NCI-H1105 treated with DMSO at 0.1 percent for 48 hours (cell line): ENCODE results near the gene MRPS16.
"Not testable (repeated sequence)": the region's sequence is repeated elsewhere in the genome, so short reads cannot be mapped to it uniquely, and the experiment has no call there.

Experiments used
- DNase-seq: peaks from one replicate; lab custom pipeline; 2025; lab: John Stamatoyannopoulos, UW

MRPS16 gene

DNA sequence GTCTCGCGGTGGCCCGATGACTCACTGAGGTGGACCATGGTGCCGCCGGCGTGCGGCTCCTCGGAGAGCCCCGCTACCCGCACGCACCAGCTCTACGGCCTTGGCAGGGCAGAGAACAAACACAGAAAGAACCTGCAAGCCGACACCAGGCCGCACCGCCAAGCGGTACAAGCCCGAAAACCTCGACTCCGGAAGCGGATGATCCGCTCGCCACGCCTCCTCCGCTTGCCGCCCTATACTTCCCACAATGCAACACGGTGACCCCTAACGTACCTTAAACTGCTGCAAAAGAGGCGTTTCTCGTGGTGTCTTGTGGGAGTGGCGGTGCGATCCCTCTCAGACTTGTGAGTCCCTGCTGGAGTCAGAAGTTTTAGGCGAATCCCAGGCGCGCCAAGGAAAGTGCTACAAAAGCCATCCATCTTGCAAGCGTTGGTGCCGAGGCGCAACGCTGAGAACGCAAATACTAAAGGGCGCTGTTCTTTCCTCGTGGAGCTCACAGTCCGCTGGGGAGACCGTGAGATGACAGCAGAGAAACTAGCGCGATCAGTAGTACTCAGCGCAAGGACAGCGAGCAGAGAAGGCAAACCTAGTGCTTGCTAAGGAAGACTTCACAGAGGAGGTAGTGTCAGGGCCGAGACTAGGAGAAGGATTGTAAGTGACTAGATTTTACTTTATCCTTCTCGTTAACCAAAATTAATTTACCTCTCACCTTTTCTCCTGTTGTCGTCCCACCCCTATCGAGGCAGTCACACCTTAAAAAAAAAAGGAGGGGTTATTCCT is at the start of gene MRPS16:
Gene MRPS16, minus strand, starts transcription at position 200 of the 780 bp plus-strand sequence. Its CDS starts 162 bp downstream, at position 38.
- DNase-seq, result peak; percentile 92

DNA sequence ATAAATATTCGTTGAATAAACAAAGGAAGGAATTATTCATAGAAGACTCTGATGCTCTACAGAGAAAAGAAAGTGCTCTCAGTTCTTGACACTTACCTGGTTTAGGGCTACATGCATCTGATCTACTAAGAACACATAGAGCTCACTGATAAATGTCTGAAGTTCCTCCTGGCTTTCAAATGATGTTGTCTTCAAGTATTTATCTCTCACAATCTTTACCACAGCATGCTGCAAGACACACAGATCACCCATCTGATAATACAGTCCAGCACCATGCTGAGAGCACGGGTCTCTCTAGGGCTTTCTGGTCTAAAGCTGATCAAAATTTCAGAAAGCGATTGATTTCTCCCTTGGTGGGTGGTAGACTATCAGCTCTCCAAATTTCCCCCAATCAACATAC is 44.5 kb upstream of the MRPS16 start:
- DNase-seq, result no peak

DNA sequence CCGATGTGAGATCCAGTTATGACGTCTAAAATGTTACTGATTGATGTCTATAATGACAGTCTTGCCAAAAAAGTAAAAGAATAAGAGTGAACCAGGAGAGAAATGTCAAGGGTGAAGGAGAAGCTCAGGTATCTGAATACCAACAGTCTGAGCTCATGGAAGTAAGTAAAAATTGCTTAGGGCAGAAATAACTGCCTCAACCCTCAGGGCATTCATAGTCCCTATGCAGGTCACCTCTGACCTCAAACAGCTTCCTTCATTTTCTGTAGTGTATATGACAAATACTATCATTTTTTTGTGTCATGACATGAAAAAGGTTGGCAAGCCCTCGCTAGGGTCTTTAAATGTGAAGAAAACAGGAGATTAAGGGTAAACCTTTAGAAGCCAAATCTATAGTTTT is 41.0 kb upstream of the MRPS16 start:
- no peak for DNase-seq

DNA sequence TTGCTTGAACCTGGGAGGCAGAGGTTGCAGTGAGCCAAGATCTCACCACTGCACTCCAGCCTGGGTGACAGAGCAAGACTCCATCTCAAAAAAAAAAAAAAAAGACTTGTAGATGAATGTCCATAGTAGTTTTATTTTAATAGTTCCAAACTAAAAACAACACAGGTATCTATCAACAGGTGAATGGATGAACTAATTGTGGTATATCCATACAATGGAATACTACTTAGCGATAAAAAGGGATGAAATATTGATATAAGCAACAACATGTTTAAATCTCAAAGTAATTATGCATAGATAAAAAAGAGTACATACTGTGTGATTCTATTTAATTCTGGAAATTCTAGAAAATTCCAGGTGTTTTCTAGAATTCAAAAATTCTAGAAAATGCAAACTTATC is 37.5 kb upstream of the MRPS16 start:
- no peak for DNase-seq

DNA sequence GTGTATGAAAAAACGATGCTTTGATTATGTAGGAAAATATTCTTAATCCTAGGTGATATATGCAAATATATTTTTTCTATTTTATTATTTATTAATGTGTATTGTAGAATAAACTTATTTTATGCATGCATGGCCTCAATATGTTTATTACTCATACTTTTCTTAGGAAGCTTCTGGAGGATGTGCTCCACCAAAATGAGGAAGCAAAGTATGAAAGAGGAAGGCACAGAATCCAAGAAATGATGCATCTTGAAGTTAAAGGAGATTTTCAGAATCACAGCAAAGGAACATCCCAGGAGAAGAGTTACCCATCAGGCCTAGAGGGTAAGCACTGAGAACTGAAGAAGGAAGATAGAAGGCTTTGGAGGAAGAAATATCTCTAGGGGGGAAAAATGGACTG is 35.0 kb upstream of the MRPS16 start:
- no peak for DNase-seq

DNA sequence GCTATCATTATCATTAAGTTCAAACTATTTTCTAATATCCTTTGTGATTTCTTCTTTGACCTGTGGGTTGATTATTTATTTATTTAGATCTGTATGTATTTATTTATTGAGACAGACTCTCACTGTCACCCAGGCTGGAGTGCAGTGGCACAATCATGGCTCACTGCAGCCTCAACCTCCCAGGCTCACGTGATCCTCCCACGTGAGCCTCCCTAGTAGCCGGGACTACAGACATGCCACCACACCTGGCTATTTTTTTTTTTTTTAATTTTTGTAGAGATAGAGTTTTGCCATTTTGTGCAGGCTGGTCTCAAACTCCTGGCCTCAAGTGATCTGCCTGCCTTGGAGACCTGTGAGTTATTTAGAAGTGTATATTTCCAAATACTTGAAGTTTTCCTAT is 28.7 kb upstream of the MRPS16 start:
- no peak for DNase-seq

DNA sequence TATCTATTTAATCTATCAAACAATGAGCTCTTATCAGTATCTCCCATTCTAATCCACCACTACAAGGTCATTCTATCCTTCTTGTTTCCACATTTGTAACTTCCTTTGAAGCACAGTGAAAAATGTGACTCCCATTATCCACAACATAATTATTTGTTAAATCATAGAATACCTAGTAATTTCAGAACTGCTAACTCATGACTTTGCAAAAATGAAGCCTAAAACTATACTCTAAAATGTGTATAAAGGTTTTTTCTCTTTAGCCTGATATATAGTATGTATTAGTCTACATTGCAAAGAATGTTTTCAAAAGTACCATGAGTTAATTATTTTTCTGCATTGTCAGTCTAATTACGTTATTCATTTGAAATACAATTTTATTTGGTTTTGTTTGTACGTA is 12.0 kb upstream of the MRPS16 start:
- DNase-seq, result no peak

DNA sequence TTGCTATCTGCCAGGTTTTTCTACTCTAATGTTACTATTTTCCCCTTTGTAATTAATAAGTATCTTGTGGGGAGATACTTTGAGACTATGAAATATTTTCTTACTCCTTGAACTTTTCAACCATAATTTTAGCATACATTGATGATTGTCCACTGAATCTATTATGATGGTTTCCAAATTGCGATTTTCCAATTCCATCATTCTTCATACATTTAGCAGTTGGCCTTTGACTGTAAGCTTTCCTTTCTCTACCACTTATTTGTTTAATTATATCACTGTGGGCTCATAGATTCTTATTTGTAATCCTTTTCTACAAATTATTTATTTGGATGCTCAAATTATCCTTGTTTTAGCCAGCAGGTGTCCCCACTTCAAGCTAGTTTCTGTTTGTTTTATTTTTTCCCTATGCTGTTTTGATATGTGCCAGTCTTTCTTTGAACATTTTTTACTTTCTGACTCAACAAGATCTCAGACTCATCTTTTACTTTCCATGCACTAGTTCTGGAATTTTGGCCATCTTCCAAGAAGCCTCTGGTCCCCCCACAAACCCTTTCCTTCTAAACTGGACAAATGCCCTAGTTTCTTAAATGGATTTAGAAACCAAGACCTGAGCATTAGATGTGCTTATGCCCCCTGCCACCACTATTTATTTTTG is 11.4 kb upstream of the MRPS16 start:
- DNase-seq, result peak; percentile 9

DNA sequence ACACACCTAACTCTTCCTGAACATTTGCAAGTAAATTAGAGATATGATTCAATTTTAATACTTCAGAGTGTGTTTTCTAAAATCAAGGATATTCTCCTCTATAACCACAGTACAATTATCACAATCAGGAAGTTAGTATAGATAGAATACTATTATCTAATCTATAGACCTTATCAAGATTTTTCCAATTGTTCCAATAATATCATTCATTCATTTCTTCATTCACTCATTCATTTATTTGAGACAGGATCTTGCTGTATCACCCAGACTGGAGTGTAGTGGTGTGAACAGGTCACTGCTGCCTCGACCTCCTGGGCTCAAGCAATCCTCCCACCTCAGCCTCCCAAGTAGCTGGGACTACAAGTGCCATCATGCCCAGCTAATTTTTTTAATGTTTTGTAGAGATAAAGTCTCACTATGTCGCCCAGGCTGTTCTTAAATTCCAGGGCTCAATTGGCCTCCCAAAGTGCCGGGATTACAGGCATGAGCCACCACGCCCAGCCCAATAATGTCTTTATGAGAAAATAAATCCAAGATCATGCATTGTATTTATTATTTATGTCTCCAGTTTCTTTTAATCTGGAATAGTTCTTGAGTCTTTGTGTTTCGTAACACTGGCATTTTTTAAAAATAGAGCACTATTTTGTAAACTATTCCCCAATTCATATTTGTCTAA is 10.6 kb upstream of the MRPS16 start:
- no peak for DNase-seq

DNA sequence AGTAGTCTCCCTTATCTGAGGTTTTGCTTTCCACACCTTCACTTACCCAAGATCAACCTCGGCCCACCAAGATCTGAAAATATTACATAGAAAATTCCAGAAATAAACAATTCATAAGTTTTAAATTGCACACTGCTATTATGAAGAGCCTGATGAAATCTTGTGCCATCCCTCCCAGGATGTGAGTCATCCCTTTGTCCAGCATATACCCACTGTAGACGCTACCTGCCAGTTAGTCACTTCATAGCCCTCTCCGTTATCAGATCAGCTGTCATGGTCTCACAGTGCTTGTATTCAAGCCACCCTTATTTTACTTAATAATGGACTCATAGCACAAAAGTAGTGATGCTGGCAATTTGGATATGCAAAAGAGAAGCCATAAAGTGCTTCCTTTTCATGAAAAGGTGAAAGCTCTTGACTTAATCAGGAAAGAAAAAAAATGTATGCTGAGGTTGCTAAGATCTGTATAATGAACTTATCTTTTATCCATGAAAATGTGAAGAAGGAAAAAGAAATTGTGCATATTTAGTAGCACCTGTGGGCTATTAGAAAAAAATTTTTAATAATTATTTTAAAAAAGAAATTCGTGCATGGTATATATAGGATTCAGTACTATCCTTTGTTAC is 9.8 kb upstream of the MRPS16 start:
- DNase-seq, result no peak

DNA sequence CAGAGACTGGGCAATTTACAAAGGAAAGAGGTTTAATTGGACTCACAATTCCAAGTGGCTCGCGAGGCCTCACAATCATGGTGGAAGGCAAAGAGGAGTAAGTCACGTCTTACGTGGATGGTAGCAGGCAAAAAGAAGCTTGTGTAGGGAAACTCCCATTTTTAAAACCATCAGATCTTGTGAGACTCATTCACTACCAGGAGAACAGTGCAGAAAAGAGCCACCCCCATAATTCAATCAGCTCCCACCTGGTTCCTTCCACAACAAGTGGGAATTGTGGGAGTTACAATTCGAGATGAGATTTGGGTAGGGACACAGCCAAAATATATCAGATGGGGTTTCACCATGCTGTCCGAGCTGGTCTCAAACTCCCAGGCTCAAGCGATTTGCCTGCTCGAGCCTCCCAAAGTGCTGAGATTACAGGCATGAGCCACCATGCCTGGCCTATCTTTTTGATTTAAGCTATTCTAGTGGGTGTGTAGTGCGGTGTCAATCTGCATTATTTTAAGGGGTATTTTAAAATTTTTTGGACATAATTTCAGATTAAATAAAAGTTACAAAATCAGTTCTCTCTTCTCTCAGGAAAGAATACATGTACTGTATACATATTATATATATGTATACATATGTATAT is 9.0 kb upstream of the MRPS16 start:
- DNase-seq, result no peak

DNA sequence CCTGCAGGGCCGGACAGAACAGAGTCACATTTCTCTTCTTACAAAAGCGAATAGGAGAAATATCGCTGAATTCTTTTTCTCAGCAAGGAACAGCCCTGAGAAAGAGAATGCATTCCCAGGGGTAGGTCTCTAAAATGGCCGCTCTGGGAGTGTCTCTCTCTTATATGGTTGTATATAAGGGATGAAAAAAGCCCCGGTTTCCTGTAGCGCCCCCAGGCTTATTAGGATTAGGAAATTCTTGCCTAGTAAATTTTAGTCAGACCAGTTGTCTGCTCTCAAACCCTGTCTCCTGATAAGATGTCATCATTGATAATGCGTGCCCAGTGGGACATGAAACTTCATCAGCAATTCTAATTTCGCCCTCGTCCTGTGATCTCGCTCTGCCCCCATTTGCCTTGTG is 6.2 kb upstream of the MRPS16 start:
- DNase-seq, result not testable (repeated sequence)

DNA sequence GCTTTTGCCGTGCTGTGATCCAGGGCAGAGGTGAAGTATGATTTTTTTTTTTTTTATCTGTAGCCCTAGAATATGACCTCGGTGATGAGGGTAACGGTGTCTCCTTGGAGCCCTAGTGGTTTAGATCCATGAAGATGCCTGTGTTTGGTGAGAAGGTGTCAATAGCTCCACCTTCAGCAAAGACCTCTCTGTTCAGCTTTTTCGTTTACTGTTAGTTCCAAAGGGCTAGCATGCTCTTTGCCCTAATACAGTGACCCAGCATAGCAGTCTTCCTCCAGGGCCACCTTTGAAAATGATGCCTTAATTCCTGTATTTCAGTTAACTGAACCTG is 746 bp upstream of the MRPS16 start:
- DNase-seq, result no peak

DNA sequence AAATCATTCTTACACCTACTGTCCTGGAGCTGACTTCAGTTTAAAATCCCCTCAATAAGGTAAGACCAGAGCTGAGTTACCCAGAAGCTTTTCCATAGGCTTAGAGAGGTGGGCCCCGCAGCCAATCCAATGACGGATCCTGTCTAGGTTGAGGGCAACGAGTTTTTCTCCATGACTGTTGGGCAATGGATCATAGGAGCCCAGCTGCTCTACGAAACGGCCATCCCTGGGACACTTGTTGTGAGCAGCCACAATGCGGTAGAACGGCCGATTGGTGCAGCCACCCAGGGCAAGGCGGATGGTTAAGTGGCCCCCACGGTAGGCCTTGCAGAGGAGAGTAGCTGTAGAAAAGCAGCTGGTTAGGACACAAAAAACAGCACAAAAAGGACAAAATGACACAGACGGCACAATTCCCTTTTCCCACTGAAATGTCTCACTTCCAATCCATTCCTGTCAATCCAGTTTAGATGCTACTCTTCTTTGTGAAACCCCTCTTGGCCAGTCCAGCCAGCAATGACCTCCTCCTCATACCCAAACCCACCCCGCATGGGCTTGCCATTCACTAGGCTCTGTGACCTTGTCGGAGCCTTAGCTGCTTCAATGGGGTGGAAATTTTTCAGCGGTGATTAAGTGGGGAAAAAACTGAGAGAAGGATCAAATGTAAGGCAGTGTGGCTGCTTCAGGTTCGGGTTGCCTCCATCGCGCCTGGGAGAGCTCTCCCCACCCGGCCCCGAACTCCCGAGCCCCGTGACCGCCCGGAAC is 580 bp downstream of the MRPS16 start:
- DNase-seq, result no peak

DNA sequence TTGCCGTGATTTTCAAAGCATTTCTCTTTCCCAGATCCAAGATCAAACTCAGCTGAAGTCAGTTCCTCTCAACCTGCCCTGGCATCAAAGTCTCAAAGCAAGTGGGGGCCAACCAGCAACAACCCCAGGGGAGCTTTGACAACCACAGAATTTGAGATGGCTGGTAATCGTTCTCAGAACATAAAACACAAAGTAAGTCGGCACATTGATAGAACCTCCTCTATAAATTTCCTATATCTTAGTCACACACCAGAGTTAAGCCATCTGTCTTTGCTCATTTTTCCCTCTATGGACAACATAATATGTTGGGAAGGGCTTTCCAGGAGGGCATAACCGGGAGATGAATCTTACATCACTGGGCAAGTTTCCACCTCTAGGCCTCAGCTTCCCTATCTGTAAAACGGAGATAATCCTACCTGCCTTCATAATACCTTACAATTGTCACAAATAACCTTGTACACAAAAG is 4.2 kb downstream of the MRPS16 start:
- no peak for DNase-seq

DNA sequence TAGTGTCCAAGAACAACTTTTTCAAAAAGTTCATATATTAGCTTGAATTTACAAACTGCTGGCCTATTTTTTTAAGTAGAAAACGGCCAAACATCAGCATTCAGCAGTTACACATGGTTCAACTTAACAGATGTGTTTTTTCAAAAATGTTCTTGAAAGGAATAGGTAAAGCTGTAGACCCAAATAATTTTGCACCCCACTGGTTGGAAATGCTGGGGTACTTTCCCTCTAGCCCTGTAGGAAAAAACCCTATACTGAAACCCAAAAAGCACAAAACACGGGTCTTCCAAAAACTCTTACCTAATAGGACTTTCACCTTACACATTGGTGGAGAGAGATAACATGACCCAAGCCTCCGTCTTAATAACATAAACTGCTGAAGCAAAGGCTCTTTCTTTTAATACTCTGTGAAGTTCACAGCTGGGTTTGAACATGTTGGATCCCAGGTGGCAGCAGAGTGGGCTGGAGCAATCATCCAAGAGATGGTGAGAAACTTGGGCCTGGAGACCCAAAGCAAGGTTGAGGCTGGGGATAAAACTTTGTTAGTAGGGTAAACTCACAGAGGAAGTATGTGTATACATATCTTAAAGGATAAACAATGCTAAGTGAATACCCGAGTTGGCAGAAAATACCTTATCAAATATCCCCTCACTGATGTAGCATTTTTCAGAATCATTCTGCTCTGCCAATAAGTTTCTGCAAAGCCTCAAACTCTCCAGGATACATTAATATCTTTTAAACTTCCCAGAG is 4.8 kb downstream of the MRPS16 start:
- DNase-seq, result no peak

DNA sequence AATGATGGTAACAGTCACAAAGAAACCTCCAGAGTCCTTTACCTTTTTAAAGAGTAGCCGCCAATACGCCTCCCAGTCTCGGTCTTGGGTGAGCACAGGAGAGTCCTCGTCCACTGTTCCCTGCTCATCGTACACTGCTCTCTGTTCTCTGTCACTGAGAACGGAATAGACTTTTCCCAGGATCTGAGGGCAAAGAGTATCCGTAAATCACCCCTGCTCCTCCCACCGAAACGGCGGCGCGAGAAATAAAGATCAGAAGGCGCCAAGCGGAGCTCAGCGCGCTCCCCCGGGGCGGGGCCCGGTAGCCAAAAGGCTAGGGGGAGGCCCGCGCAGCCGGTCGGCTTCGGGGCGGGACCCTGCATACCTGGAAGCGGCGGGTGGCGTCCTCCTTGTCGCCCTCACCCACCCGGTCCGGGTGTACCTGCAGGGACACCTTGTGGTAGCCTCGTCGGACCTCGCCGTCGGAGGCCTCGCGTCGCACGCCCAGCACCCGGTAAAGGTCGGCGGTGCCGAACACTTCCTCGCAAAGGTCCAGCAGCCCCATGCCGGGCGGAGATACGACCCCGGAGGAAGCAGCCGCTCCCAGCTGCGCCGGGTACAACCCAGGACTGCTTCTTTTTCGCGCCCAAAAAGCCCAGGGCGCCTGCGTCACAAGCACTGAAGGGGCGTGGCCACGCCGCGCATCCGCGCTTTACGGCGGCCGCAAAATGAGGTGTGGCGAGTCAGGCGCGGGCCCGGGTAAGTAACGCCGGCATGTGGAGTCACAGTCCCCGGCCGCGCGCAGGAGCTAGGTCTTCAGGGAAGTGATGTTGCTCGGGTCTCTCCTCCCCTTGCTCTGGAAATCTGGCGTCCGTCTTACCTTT is 5.6 kb downstream of the MRPS16 start, which contains the start of gene DNAJC9:
Gene DNAJC9, minus strand, starts transcription at position 610 of the 863 bp plus-strand sequence. Its CDS starts 66 bp downstream, at position 544.
- peak; percentile 85 for DNase-seq

DNA sequence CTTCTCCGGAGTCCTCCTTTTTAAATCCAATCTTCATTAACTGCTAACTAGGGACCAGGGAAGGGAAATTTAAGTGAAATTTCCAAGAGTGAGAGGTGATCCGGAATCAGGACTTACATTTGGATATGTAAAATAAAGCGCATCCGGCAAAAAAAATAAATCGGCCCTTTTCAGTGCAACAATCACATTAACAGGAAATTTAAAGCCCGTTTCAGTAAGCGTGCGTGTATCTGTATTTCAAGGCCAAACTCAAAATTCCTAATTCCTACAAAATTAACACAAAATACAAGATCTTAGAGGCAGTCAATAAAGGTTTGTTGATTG is 6.2 kb downstream of the MRPS16 start:
- no peak for DNase-seq

DNA sequence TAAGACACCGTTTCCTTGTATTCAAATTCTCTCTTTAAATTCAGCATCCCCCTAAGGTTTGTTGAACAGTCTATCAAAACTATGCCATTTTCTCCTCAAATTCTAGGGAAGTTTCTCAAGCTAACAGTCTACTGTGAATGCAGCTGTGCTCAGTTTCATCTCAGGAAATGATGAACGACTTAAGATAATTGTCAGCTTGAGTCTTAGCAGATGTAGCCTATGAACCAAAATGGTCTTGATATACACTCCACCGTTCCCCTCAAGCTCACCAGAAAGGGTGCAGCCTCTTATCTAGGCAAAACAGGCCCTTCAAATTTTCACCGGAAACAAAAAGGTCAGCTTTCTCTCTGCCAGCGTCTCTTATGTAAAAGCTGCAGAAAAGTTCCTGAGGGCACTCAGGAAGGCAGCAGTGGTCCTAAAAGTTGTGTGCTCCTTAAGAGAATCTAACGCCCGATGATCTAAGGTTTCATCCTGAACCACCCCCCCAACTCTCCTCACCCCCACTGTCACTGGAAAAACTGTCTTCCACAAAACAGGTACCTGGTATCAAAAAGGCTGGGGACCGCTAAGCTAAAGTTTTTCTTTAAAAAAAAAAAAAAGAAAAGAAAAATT is 7.5 kb downstream of the MRPS16 start:
- DNase-seq, result no peak
